Thyroid gland (tissue), 4 donors: ENCODE measurements around the gene SATB2. TPM values are rescaled to one million over a fixed set of nuclear protein-coding genes. Genes with fewer than 3 reads are reported as not detected.

ENCODE experiments used
- DNase-seq, 2 donors: peaks; one replicate each; pipeline ENCODE4 v3.0.0-alpha.2; 2019
- H3K27ac ChIP-seq, 3 donors: fragments of 200-600 bp; sonication (generic); 1 replicate in 2 of 3; 2 replicates in 1 of 3; pipeline ENCODE4 v1.5.1; 2016 to 2019; ENCODE audit warnings: mild to moderate bottlenecking in 1 of 3, moderate library complexity in 1 of 3
- H3K27me3 ChIP-seq: fragments of 200-600 bp; sonication (generic); one replicate; pipeline ENCODE4 v1.5.1; 2019
- H3K36me3 ChIP-seq, 2 donors: fragments of 200-600 bp; sonication (generic); one replicate each; pipeline ENCODE4 v1.5.1; 2016 to 2019
- H3K4me1 ChIP-seq, 2 donors: fragments of 200-600 bp; sonication (generic); one replicate each; pipeline ENCODE4 v1.5.1; 2017 to 2019
- H3K4me3 ChIP-seq, 3 donors: fragments of 200-600 bp; sonication (generic); replicated peaks in 1 of 3; 1 replicate in 2 of 3; 2 replicates in 1 of 3; pipeline ENCODE4 v1.5.1; 2016; ENCODE audit warnings: mild to moderate bottlenecking in 1 of 3
- H3K9me3 ChIP-seq: fragments of 200-600 bp; sonication (generic); one replicate; pipeline ENCODE4 v1.5.1; 2017
- POLR2A ChIP-seq, 2 donors: fragments of 450-650 bp; IDR thresholded peaks; one replicate each; pipeline ENCODE4 v1.6.1; 2017; ENCODE audit warnings: antibody characterized with exemption in 2 of 2, mild to moderate bottlenecking in 2 of 2, moderate library complexity in 1 of 2
- WGBS, 2 donors: methylation state at CpG; one replicate each; pipeline ENCODE4 v1.1.5; 2017; 5-methylcytosine and 5-hydroxymethylcytosine counted together
- intact Hi-C: fragments of 100-400 bp; cut with DNase I; formaldehyde crosslinking; loops from one replicate; pipeline ENCODE4 v1.15.1; 2023
- total RNA-seq, 4 donors: library from RNA; depleted of rRNA; stranded (reverse); fragments of >200 nt; gene quantifications; one replicate each; pipeline ENCODE4 v1.2.3, GENCODE V29; 2016
- TF ChIP-seq, protein P1 (sequence below), 6 experiments: fragments of 200-600 bp in 3 of 6; fragments of 450-650 bp in 3 of 6; sonication (generic) in 3 of 6; IDR thresholded peaks; one replicate each; pipeline ENCODE4 v1.5.1; 2016 to 2019; ENCODE audit warnings: antibody characterized with exemption in 6 of 6, mild to moderate bottlenecking in 2 of 6, inconsistent platforms in 1 of 6, moderate library complexity in 1 of 6

SATB2 gene
- total RNA-seq, 4 donors from 2014 or later: 1.9 to 2.9 (median 1.9) TPM

DNA sequence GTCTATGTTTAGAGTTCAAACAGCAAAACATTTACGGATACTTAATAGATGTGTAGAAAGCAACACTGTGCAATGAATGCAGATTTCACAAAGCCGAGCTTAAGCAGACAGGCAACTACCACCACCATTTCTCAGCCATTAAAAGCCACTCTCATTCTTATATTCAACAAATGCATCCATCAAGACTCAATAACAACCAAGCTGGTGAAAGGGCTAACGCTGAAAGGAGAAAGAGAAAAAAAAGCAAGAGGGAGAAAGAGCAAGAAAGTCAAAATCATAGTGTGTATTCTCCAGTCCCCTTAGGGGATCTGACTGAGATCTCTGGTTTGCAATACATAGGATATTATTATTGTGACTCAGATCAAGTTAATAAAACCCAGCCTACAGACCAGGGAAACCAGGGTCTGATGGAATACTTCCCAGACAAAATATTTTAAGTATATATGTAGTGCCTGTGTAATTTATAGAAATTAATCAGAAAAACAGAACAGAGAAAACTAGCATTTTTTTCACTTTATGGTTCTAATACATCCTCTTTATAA, 14.1 kb downstream of the SATB2 start:
- intact Hi-C loops: no loop called here
- H3K4me1 ChIP-seq: no peaks in the 10 kb centered on the region
- 69 to 79% methylated on average over 3 of the region's 3 CpGs for WGBS, 2 donors
- TF ChIP-seq POLR2A (IDR thresholded peaks at IDR 0.05): no peak
- TF ChIP-seq, protein P1, sequence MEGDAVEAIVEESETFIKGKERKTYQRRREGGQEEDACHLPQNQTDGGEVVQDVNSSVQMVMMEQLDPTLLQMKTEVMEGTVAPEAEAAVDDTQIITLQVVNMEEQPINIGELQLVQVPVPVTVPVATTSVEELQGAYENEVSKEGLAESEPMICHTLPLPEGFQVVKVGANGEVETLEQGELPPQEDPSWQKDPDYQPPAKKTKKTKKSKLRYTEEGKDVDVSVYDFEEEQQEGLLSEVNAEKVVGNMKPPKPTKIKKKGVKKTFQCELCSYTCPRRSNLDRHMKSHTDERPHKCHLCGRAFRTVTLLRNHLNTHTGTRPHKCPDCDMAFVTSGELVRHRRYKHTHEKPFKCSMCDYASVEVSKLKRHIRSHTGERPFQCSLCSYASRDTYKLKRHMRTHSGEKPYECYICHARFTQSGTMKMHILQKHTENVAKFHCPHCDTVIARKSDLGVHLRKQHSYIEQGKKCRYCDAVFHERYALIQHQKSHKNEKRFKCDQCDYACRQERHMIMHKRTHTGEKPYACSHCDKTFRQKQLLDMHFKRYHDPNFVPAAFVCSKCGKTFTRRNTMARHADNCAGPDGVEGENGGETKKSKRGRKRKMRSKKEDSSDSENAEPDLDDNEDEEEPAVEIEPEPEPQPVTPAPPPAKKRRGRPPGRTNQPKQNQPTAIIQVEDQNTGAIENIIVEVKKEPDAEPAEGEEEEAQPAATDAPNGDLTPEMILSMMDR (IDR thresholded peaks at IDR 0.05): no peak
- H3K36me3 ChIP-seq: no peaks in the 10 kb centered on the region
- H3K4me3 ChIP-seq: no peak overlapping the region
- H3K27ac ChIP-seq: no peak overlapping the region
- H3K27me3 ChIP-seq: no peaks in the 10 kb centered on the region
- DNase-seq: no peak
- no peaks in the 10 kb centered on the region for H3K9me3 ChIP-seq

DNA sequence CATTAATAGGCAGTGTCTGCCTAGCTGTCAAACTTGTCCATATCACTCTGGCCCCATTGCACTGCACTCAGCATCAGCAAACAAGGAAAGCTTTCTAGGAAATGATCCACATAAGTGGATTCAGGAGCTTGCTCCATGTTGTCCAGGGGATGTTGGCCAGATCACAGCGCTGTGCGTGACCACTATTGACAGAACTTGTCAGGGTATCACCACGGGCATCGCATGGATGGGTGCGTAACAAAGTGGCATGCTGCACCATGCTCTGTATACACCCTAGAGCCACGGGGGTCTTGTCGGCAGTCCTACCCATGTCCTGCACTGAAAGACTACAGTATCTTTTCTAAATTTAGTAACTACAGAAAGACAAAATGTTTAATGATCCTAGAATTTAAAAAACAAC, 15.6 kb downstream of the SATB2 start:
- no peaks in the 10 kb centered on the region for H3K27me3 ChIP-seq
- 90 to 95% methylated on average over 7 of the region's 7 CpGs for WGBS, 2 donors
- no peak overlapping the region for H3K27ac ChIP-seq
- no peak for DNase-seq
- intact Hi-C loops: no loop called here
- no peak overlapping the region for H3K4me3 ChIP-seq
- H3K4me1 ChIP-seq: no peaks in the 10 kb centered on the region
- TF ChIP-seq, protein P1 (IDR thresholded peaks at IDR 0.05): no peak
- no peak for TF ChIP-seq POLR2A (IDR thresholded peaks at IDR 0.05)
- H3K36me3 ChIP-seq: no peaks in the 10 kb centered on the region
- H3K9me3 ChIP-seq: no peaks in the 10 kb centered on the region

DNA sequence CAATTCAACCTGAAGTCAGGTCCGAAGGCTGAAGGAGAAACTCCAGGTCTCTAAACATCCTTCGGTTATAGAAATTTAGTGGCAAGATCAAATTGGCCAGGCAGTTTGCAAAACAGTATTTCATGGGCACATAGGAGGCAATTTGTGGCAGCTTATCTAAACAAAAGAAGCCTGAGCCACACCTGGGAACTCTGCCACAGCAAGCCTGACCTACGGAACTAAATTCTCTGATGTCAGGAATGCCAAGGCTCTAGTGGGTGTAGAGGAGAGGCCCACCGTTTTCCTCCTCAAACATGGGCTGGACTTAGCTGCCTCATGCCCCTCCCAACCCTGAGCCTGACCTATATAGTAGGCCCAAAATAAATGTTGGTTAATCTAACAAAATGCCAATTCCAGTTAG, 16.0 kb downstream of the SATB2 start:
- DNase-seq: no peak
- WGBS, 2 donors: 77% methylated on average over 4 of the region's 4 CpGs
- Histone ChIP-seq H3K36me3 (no peaks in the 10 kb centered on the region), H3K9me3 (no peaks in the 10 kb centered on the region), H3K4me1 (no peaks in the 10 kb centered on the region), H3K27me3 (no peaks in the 10 kb centered on the region), H3K27ac (no peak overlapping the region), H3K4me3 (no peak overlapping the region)
- intact Hi-C loops: no loop called here
- TF ChIP-seq POLR2A (IDR thresholded peaks at IDR 0.05): no peak
- TF ChIP-seq, protein P1 (IDR thresholded peaks at IDR 0.05): no peak

DNA sequence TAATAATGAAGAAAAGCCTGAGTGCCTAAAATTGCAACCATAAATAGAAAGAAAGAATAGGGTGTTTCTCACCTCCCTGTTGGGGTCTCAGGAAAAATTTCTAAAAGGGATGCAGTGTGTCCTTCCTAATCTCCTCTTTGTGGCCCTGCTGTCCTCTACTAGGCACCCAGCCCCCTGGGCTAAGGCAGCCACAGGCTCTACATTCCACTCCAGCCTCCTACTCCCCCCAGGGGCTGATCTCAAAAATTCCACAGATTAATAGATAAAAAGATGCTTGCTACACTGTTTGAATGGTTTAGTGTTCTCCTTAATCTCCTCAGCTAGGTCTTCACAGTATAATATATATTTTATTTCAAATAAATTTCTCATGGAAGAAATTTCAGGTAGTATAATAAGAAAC, 17.6 kb downstream of the SATB2 start:
- no peak for TF ChIP-seq POLR2A (IDR thresholded peaks at IDR 0.05)
- TF ChIP-seq, protein P1 (IDR thresholded peaks at IDR 0.05): no peak
- no peak overlapping the region for H3K27ac ChIP-seq
- no peaks in the 10 kb centered on the region for H3K4me1 ChIP-seq
- no peaks in the 10 kb centered on the region for H3K36me3 ChIP-seq
- intact Hi-C loops: no loop called here
- no peak for DNase-seq
- H3K4me3 ChIP-seq: no peak overlapping the region
- no peaks in the 10 kb centered on the region for H3K27me3 ChIP-seq
- H3K9me3 ChIP-seq: no peaks in the 10 kb centered on the region

DNA sequence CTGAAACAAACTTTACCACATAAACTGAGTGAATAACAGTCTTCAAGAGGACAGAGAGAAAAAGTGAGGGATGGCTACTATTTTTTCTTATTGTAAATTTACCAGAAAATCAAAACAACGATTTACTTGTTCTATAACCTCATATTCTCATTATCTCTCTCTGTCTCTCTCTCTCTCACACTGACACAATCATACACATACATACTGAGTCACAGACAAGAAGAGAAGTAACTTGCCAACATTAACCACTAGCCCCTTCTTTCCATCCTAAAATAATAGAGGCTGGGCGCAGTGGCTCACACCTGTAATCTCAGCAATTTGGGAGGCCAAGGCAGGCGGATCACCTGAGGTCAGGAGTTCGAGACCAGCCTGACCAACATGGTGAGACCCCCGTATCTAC, 18.2 kb downstream of the SATB2 start:
- Histone ChIP-seq H3K4me1 (no peaks in the 10 kb centered on the region), H3K36me3 (no peaks in the 10 kb centered on the region), H3K4me3 (no peak overlapping the region), H3K27ac (no peak overlapping the region), H3K9me3 (no peaks in the 10 kb centered on the region), H3K27me3 (no peaks in the 10 kb centered on the region)
- 91 to 95% methylated on average over 5 of the region's 5 CpGs for WGBS, 2 donors
- DNase-seq: no peak
- no peak for TF ChIP-seq POLR2A (IDR thresholded peaks at IDR 0.05)
- TF ChIP-seq, protein P1 (IDR thresholded peaks at IDR 0.05): no peak
- intact Hi-C loops: no loop called here
